Panc1 (cell line): ENCODE results near the gene PPHLN1. TPM values are rescaled to one million over a fixed set of nuclear protein-coding genes. Genes with fewer than 3 reads are reported as not detected.

Source experiments
- ATAC-seq: fragments of 200-7000 bp; cut with Tn5 transposase; 2 replicates; pipeline ENCODE4 v1.9.1; 2020; ENCODE audit warnings: mild to moderate bottlenecking, moderate library complexity
- BruUV-seq: library from RNA; stranded (reverse); fragments of 400-500 nt; replicated peaks from 2 replicates; lab custom pipeline; 2021; lab: Mats Ljungman, UMichigan
- CTCF ChIA-PET: fragments of 300-600 bp; sonication (Branson Sonifier 250); formaldehyde crosslinking; loops from one replicate; lab custom pipeline; 2022; ENCODE audit warnings: antibody characterized with exemption; lab: Charles Lee
- POLR2A ChIA-PET: fragments of 300-600 bp; sonication (Branson Sonifier 250); formaldehyde crosslinking; loops from one replicate; lab custom pipeline; 2022; ENCODE audit warnings: antibody characterized with exemption; lab: Charles Lee
- DNase-seq: peaks from one replicate; pipeline ENCODE4 v3.0.0-alpha.2; 2010; ENCODE audit warnings: low read depth, low spot score
- H3K27ac ChIP-seq: 2 replicates; pipeline ENCODE4 v1.5.1; 2011; ENCODE audit warnings: mild to moderate bottlenecking, low read length, inconsistent platforms
- H3K27me3 ChIP-seq: fragments of 200-500 bp; sonication (Bioruptor generic); 2 replicates; pipeline ENCODE4 v1.6.0; 2014; ENCODE audit warnings: low read length, inconsistent platforms; ENCODE audit not compliant: control insufficient read depth, insufficient read depth
- H3K36me3 ChIP-seq: fragments of 200-500 bp; sonication (Bioruptor generic); 2 replicates; pipeline ENCODE4 v1.5.1; 2014; ENCODE audit warnings: inconsistent platforms, mild to moderate bottlenecking, low read length, moderate library complexity; ENCODE audit not compliant: control insufficient read depth, insufficient read depth
- H3K4me1 ChIP-seq: 2 replicates; pipeline ENCODE4 v1.5.1; 2011; ENCODE audit warnings: inconsistent platforms, mild to moderate bottlenecking, low read length, moderate library complexity; ENCODE audit not compliant: control insufficient read depth, insufficient read depth
- H3K4me3 ChIP-seq, 2 experiments: 2 replicates each; pipeline ENCODE4 v1.5.1; 2011 to 2012; ENCODE audit warnings: low read depth in 2 of 2, low read length in 2 of 2, mild to moderate bottlenecking in 2 of 2, inconsistent platforms in 1 of 2, moderate library complexity in 1 of 2
- H3K9me3 ChIP-seq: fragments of 200-500 bp; sonication (Bioruptor generic); 2 replicates; pipeline ENCODE4 v1.5.1; 2014; ENCODE audit warnings: low read depth, mild to moderate bottlenecking, inconsistent platforms, low read length, moderate library complexity; ENCODE audit not compliant: control insufficient read depth, insufficient read depth
- POLR2AphosphoS5 ChIP-seq: IDR thresholded peaks from 2 replicates; pipeline ENCODE4 v1.6.1; 2012; ENCODE audit warnings: mild to moderate bottlenecking, low read depth, low read length, moderate library complexity
- SIN3A ChIP-seq: IDR thresholded peaks from 2 replicates; pipeline ENCODE4 v1.6.1; 2012; ENCODE audit warnings: low read depth, mild to moderate bottlenecking, low read length, moderate library complexity, borderline replicate concordance; ENCODE audit not compliant: insufficient read depth
- TCF7L2 ChIP-seq: IDR thresholded peaks from 2 replicates; pipeline ENCODE4 v1.6.1; 2011; ENCODE audit warnings: mild to moderate bottlenecking, low read depth, low read length, inconsistent platforms
- in situ Hi-C: cut with HindIII; loops from 2 replicates; pipeline ENCODE4 v1.10.0; 2016; ENCODE audit warnings: low sequenced_read_pairs, low pct_unique_long_range_greater_than_20kb
- intact Hi-C: fragments of 100-400 bp; cut with micrococcal nuclease; formaldehyde crosslinking; loops from one replicate; pipeline ENCODE4 v1.10.0; 2022; ENCODE audit not compliant: unreplicated experiment
- total RNA-seq: library from RNA; stranded (reverse); gene quantifications from one replicate; pipeline ENCODE4 v1.2.1, GENCODE V29; 2021; ENCODE audit not compliant: unreplicated experiment
- TF ChIP-seq, protein P1 (sequence below), 2 experiments: IDR thresholded peaks; 2 replicates each; pipeline ENCODE4 v1.6.1; 2011 to 2012; ENCODE audit warnings: low read depth in 2 of 2, control low read depth in 1 of 2, low read length in 1 of 2, mild to moderate bottlenecking in 1 of 2, moderate library complexity in 1 of 2; ENCODE audit not compliant: insufficient read depth in 1 of 2
- TF ChIP-seq, protein P2 (sequence below): fragments of 450-650 bp; IDR thresholded peaks from 2 replicates; pipeline ENCODE4 v1.5.1; 2017; ENCODE audit warnings: mild to moderate bottlenecking

PPHLN1 gene
- total RNA-seq, 1 experiment from 2014 or later, result 56.5 TPM

DNA sequence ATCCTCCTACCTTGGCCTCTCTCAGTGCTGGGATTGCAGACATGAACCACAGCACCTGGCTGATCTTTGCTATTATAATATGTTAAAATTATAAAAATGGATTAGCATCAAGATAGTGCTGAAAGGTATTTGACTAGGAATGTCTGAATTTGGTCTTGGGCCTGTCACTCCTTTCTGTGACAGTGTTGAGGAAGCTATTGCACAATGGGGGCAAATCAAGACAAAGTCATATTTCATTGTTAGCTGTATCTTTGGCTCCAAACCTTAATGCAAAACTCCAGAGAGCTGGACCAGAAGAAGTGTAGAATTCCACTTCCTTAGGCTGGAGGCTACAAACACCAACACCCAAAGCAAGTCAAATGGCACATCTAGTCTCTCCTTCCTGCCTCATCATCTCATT, 42.2 kb upstream of the PPHLN1 start:
- in situ Hi-C loops, result no loop called here
- ChIA-PET CTCF (no interaction called here), POLR2A (no interaction called here)
- Histone ChIP-seq H3K4me3 (no peak overlapping the region), H3K27me3 (peaks cover 9% of the 10 kb centered on the region; the same call in 1 of the 2 replicates), H3K36me3 (no peaks in the 10 kb centered on the region), H3K4me1 (no peaks in the 10 kb centered on the region), H3K27ac (no peak overlapping the region), H3K9me3 (no peaks in the 10 kb centered on the region)
- DNase-seq (no peak), ATAC-seq (no peak)
- intact Hi-C loops, result no loop called here
- no TSS peak for BruUV-seq
- TF ChIP-seq POLR2AphosphoS5 (no peak), TCF7L2 (no peak), SIN3A (no peak)
- TF ChIP-seq, protein P1, sequence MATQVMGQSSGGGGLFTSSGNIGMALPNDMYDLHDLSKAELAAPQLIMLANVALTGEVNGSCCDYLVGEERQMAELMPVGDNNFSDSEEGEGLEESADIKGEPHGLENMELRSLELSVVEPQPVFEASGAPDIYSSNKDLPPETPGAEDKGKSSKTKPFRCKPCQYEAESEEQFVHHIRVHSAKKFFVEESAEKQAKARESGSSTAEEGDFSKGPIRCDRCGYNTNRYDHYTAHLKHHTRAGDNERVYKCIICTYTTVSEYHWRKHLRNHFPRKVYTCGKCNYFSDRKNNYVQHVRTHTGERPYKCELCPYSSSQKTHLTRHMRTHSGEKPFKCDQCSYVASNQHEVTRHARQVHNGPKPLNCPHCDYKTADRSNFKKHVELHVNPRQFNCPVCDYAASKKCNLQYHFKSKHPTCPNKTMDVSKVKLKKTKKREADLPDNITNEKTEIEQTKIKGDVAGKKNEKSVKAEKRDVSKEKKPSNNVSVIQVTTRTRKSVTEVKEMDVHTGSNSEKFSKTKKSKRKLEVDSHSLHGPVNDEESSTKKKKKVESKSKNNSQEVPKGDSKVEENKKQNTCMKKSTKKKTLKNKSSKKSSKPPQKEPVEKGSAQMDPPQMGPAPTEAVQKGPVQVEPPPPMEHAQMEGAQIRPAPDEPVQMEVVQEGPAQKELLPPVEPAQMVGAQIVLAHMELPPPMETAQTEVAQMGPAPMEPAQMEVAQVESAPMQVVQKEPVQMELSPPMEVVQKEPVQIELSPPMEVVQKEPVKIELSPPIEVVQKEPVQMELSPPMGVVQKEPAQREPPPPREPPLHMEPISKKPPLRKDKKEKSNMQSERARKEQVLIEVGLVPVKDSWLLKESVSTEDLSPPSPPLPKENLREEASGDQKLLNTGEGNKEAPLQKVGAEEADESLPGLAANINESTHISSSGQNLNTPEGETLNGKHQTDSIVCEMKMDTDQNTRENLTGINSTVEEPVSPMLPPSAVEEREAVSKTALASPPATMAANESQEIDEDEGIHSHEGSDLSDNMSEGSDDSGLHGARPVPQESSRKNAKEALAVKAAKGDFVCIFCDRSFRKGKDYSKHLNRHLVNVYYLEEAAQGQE (IDR thresholded peaks at IDR 0.05; ENCODE audit: insufficient read depth in 1 of 2, low read depth in 2 of 2, low read length in 1 of 2), result no peak
- TF ChIP-seq, protein P2, sequence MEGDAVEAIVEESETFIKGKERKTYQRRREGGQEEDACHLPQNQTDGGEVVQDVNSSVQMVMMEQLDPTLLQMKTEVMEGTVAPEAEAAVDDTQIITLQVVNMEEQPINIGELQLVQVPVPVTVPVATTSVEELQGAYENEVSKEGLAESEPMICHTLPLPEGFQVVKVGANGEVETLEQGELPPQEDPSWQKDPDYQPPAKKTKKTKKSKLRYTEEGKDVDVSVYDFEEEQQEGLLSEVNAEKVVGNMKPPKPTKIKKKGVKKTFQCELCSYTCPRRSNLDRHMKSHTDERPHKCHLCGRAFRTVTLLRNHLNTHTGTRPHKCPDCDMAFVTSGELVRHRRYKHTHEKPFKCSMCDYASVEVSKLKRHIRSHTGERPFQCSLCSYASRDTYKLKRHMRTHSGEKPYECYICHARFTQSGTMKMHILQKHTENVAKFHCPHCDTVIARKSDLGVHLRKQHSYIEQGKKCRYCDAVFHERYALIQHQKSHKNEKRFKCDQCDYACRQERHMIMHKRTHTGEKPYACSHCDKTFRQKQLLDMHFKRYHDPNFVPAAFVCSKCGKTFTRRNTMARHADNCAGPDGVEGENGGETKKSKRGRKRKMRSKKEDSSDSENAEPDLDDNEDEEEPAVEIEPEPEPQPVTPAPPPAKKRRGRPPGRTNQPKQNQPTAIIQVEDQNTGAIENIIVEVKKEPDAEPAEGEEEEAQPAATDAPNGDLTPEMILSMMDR, result no peak

DNA sequence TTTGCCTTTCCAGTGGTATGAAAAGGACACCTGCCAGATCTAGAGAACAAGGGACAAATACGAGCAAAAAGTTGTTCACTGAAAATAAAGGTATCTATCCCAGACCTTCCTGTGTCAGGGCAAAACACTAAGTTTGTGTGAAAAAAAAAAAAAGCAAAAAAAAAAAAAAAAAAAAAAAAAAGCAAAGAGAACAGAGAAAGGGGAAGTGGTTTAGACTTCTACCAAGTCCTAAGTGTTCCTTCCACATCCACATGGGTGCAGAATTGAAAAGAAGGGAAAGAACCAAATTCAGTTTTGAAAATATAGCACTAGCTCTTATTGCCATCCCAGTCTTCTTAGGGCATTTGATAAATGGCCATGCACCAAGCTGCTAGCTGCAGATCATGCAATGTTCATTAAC, 41.8 kb upstream of the PPHLN1 start:
- CTCF ChIA-PET, result no interaction called here
- H3K4me1 ChIP-seq, result no peaks in the 10 kb centered on the region
- no TSS peak for BruUV-seq
- H3K27ac ChIP-seq, result no peak overlapping the region
- no peaks in the 10 kb centered on the region for H3K9me3 ChIP-seq
- intact Hi-C loops (no loop called here), in situ Hi-C loops (no loop called here)
- no peak overlapping the region for H3K4me3 ChIP-seq
- TF ChIP-seq, protein P2, result no peak
- no peak for TF ChIP-seq POLR2AphosphoS5
- ATAC-seq (no peak), DNase-seq (no peak)
- H3K27me3 ChIP-seq, result peaks cover 9% of the 10 kb centered on the region; the same call in 1 of the 2 replicates
- H3K36me3 ChIP-seq, result no peaks in the 10 kb centered on the region
- POLR2A ChIA-PET, result no interaction called here
